IMR-90 (cell line): Measurements from ENCODE around the gene PRKAR1B. TPM values are rescaled to one million over a fixed set of nuclear protein-coding genes. Genes with fewer than 3 reads are reported as not detected.

Source experiments
- ATAC-seq: fragments of 200-7000 bp; cut with Tn5 transposase; 2 replicates; pipeline ENCODE4 v1.9.1; 2020; ENCODE audit warnings: low read depth, mild to moderate bottlenecking, moderate library complexity
- BruUV-seq: library from RNA; stranded (reverse); fragments of 400-500 nt; replicated peaks from 2 replicates; lab custom pipeline; 2021; lab: Mats Ljungman, UMichigan
- CTCF ChIA-PET: fragments of 300-600 bp; formaldehyde crosslinking; extraction: SDS; loops from one replicate; lab custom pipeline; 2021; ENCODE audit warnings: antibody characterized with exemption; lab: Yijun Ruan, JAX
- POLR2A ChIA-PET: fragments of 300-600 bp; sonication (Branson Sonifier 250); formaldehyde crosslinking; loops from one replicate; lab custom pipeline; 2022; ENCODE audit warnings: antibody characterized with exemption; ENCODE audit not compliant: unreplicated experiment; lab: Charles Lee
- DNase-seq: peaks from one replicate; pipeline ENCODE4 v3.0.0; 2013
- H2AFZ ChIP-seq: replicated peaks from 2 replicates; pipeline ENCODE3; 2013; ENCODE audit warnings: low read length, mild to moderate bottlenecking; ENCODE audit not compliant: poor library complexity
- H2AK5ac ChIP-seq: 2 replicates; pipeline ENCODE4 v1.6.1; 2013; ENCODE audit warnings: low read depth, low read length, inconsistent platforms
- H2AK9ac ChIP-seq: replicated peaks from 2 replicates; pipeline ENCODE3; 2013; ENCODE audit warnings: mild to moderate bottlenecking, low read depth, low read length, moderate library complexity; ENCODE audit not compliant: poor library complexity
- H2BK120ac ChIP-seq: 2 replicates; pipeline ENCODE4 v1.6.1; 2013; ENCODE audit warnings: low read depth, low read length, inconsistent platforms
- H2BK15ac ChIP-seq: 3 replicates; pipeline ENCODE4 v1.6.1; 2013; ENCODE audit warnings: low read depth, low read length, inconsistent platforms
- H2BK20ac ChIP-seq: 2 replicates; pipeline ENCODE4 v1.6.1; 2013; ENCODE audit warnings: low read depth, mild to moderate bottlenecking, inconsistent platforms, low read length, moderate library complexity
- H2BK5ac ChIP-seq: 2 replicates; pipeline ENCODE4 v1.6.1; 2013; ENCODE audit warnings: mild to moderate bottlenecking, low read depth, low read length, inconsistent platforms; ENCODE audit not compliant: poor library complexity, severe bottlenecking
- H3K14ac ChIP-seq: replicated peaks from 2 replicates; pipeline ENCODE4 v1.6.1; 2013; ENCODE audit warnings: low read depth, low read length, inconsistent platforms
- H3K18ac ChIP-seq: 2 replicates; pipeline ENCODE4 v1.6.1; 2013; ENCODE audit warnings: low read depth, low read length, control low read depth
- H3K23ac ChIP-seq: 2 replicates; pipeline ENCODE4 v1.6.1; 2013; ENCODE audit warnings: low read depth, low read length, inconsistent platforms
- H3K27ac ChIP-seq: 2 replicates; pipeline ENCODE4 v1.5.1; 2013; ENCODE audit warnings: mild to moderate bottlenecking, control low read depth, low read length; ENCODE audit not compliant: insufficient read depth
- H3K27me3 ChIP-seq: 2 replicates; pipeline ENCODE4 v1.6.1; 2013; ENCODE audit warnings: low read length; ENCODE audit not compliant: control insufficient read depth, insufficient read depth
- H3K36me3 ChIP-seq: 2 replicates; pipeline ENCODE4 v1.6.1; 2013; ENCODE audit warnings: low read length, mixed read lengths; ENCODE audit not compliant: control insufficient read depth, insufficient read depth
- H3K4ac ChIP-seq: 2 replicates; pipeline ENCODE4 v1.6.1; 2013; ENCODE audit warnings: low read depth, low read length, inconsistent platforms
- H3K4me1 ChIP-seq: 2 replicates; pipeline ENCODE4 v1.6.1; 2013; ENCODE audit warnings: low read length, mixed read lengths; ENCODE audit not compliant: control insufficient read depth, insufficient read depth
- H3K4me2 ChIP-seq: 2 replicates; pipeline ENCODE4 v1.6.1; 2013; ENCODE audit warnings: low read depth, mild to moderate bottlenecking, control low read depth, low read length, moderate library complexity
- H3K4me3 ChIP-seq: 2 replicates; pipeline ENCODE4 v1.5.1; 2013; ENCODE audit warnings: low read depth, mild to moderate bottlenecking, control low read depth, low read length, moderate library complexity; ENCODE audit not compliant: insufficient read depth
- H3K56ac ChIP-seq: 2 replicates; pipeline ENCODE4 v1.6.1; 2013; ENCODE audit warnings: low read length, inconsistent platforms; ENCODE audit not compliant: insufficient read depth; ENCODE audit errors: extremely low read depth
- H3K79me1 ChIP-seq, 2 experiments: 2 replicates each; pipeline ENCODE4 v1.6.1; 2013; ENCODE audit warnings: low read length in 2 of 2, inconsistent platforms in 1 of 2, low read depth in 1 of 2
- H3K9ac ChIP-seq: 2 replicates; pipeline ENCODE4 v1.6.1; 2013; ENCODE audit warnings: low read depth, low read length, control low read depth
- H3K9me1 ChIP-seq: 2 replicates; pipeline ENCODE4 v1.6.1; 2013; ENCODE audit warnings: low read length, inconsistent platforms; ENCODE audit not compliant: insufficient read depth
- H3K9me3 ChIP-seq: 2 replicates; pipeline ENCODE4 v1.6.1; 2013; ENCODE audit warnings: low read length; ENCODE audit not compliant: control insufficient read depth, insufficient read depth
- H4K20me1 ChIP-seq: 2 replicates; pipeline ENCODE4 v1.6.1; 2013; ENCODE audit warnings: low read length, inconsistent platforms; ENCODE audit not compliant: insufficient read depth
- H4K5ac ChIP-seq: 2 replicates; pipeline ENCODE4 v1.6.1; 2013; ENCODE audit warnings: mild to moderate bottlenecking, low read depth, low read length, control low read depth
- H4K8ac ChIP-seq, 2 experiments: 2 replicates each; pipeline ENCODE4 v1.6.1; 2013; ENCODE audit warnings: low read depth in 2 of 2, low read length in 2 of 2, control low read depth in 1 of 2, inconsistent platforms in 1 of 2
- H4K91ac ChIP-seq: 2 replicates; pipeline ENCODE4 v1.6.1; 2013; ENCODE audit warnings: low read depth, low read length, inconsistent platforms; ENCODE audit not compliant: insufficient read depth
- MAFK ChIP-seq: IDR thresholded peaks from 2 replicates; pipeline ENCODE4 v1.6.1; 2012; ENCODE audit warnings: low read depth, low read length, improper control_type of control experiment
- WGBS, 2 experiments: methylation state at CpG; one replicate each; pipeline versions ENCODE4 v1.1.5 to v1.1.7; 2013; ENCODE audit warnings: missing lambda C conversion rate in 2 of 2; ENCODE audit not compliant: insufficient read length in 1 of 2; ENCODE audit errors: extremely low coverage in 2 of 2; 5-methylcytosine and 5-hydroxymethylcytosine counted together
- dilution Hi-C: fragments of 300-500 bp; cut with HindIII; formaldehyde crosslinking; loops from one replicate; pipeline ENCODE4 v1.14.3; 2018; ENCODE audit warnings: low sequenced_read_pairs; ENCODE audit not compliant: unreplicated experiment
- in situ Hi-C: fragments of 300-500 bp; cut with MboI; formaldehyde crosslinking; loops from 3 replicates; pipeline ENCODE4 v1.14.3; 2019; ENCODE audit warnings: low sequenced_read_pairs, inconsistent platforms, mixed read lengths
- intact Hi-C: fragments of 100-400 bp; cut with micrococcal nuclease; formaldehyde crosslinking; loops from 2 replicates; pipeline ENCODE4 v1.10.0; 2022
- polyA plus RNA-seq, 3 experiments: library from polyadenylated mRNA; depleted of rRNA; stranded (reverse); fragments of >200 nt; gene quantifications; 2 replicates each; pipeline ENCODE4 v1.2.3, GENCODE V29; 2012; ENCODE audit warnings: low replicate concordance in 1 of 3
- total RNA-seq: library from RNA; depleted of rRNA; stranded (reverse); fragments of >200 nt; gene quantifications from 2 replicates; pipeline ENCODE4 v1.2.3, GENCODE V29; 2012
- TF ChIP-seq, protein P1 (sequence below): conservative IDR thresholded peaks from 2 replicates; pipeline ENCODE4 v1.5.1; 2012; ENCODE audit warnings: mild to moderate bottlenecking, low read depth, low read length, improper control_type of control experiment

The PRKAR1B gene
- total and polyA plus RNA-seq, 2 of the 4 experiments (the other 2 are of a cell fraction) = 15.2 to 20.2 TPM

- Histone ChIP-seq H3K9me1 (no peaks in the 10 kb centered on the region), H3K4me2 (no peak overlapping the region), H4K8ac (no peak overlapping the region), H3K18ac (no peak overlapping the region), H3K14ac (no peak overlapping the region), H3K56ac (no peak overlapping the region), H3K4ac (no peak overlapping the region), H3K36me3 (peaks cover 34% of the 10 kb centered on the region), H2AFZ (no peak overlapping the region), H4K20me1 (no peaks in the 10 kb centered on the region), H3K27ac (no peak overlapping the region), H2AK5ac (no peak overlapping the region), H2AK9ac (no peak overlapping the region), H4K5ac (no peak overlapping the region), H3K9ac (no peak overlapping the region), H3K4me3 (no peak overlapping the region), H2BK15ac (no peak overlapping the region), H3K79me1 (no peaks in the 10 kb centered on the region), H3K4me1 (no peaks in the 10 kb centered on the region; the same call in 1 of the 2 replicates), H2BK20ac (no peak overlapping the region), H2BK5ac (no peak overlapping the region), H3K27me3 (no peaks in the 10 kb centered on the region), H3K23ac (no peak overlapping the region), H2BK120ac (no peak overlapping the region), H4K91ac (no peak overlapping the region), H3K9me3 (no peaks in the 10 kb centered on the region)
- POLR2A ChIA-PET = no interaction called here
- intact Hi-C loops = no loop called here
- no peak for ATAC-seq
- in situ Hi-C loops = no loop called here
- TF ChIP-seq MAFK = no peak
- TF ChIP-seq, protein P1, sequence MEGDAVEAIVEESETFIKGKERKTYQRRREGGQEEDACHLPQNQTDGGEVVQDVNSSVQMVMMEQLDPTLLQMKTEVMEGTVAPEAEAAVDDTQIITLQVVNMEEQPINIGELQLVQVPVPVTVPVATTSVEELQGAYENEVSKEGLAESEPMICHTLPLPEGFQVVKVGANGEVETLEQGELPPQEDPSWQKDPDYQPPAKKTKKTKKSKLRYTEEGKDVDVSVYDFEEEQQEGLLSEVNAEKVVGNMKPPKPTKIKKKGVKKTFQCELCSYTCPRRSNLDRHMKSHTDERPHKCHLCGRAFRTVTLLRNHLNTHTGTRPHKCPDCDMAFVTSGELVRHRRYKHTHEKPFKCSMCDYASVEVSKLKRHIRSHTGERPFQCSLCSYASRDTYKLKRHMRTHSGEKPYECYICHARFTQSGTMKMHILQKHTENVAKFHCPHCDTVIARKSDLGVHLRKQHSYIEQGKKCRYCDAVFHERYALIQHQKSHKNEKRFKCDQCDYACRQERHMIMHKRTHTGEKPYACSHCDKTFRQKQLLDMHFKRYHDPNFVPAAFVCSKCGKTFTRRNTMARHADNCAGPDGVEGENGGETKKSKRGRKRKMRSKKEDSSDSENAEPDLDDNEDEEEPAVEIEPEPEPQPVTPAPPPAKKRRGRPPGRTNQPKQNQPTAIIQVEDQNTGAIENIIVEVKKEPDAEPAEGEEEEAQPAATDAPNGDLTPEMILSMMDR = no peak
- dilution Hi-C loops = no loop called here
- DNase-seq = no peak
- whole genome bisulfite sequencing, 2 experiments = 98% methylated on average over 18 of the region's 21 CpGs; no CpG with 5 or more reads in 1 of the 2 experiments
- CTCF ChIA-PET = no interaction called here
- BruUV-seq = no TSS peak
Measured at GRCh38 chr7:767580-767940, 40.5 kb upstream of the PRKAR1B start.
